ENCODE results near the gene NTM.

GRCh38 chr11:131645237-131645636, 274.8 kb downstream of the NTM start:
- TF ChIP-seq POLR2A (IDR thresholded peaks at IDR 0.05) (no peak), CTCF (IDR thresholded peaks at IDR 0.05) (no peak)
